Umbilical cord (tissue), 2 donors: ENCODE results near the gene KLHDC8A. TPM values are rescaled to one million over a fixed set of nuclear protein-coding genes. Genes with fewer than 3 reads are reported as not detected.
A peak's percentile ranks its signal among the peaks of the same experiment; 100 is the strongest.
"Not testable (repeated sequence)": the region's sequence is repeated elsewhere in the genome, so short reads cannot be mapped to it uniquely, and the experiment has no call there.

Experiments used
- DNase-seq: peaks from one replicate; pipeline ENCODE4 v3.0.0-alpha.2; 2015; ENCODE audit warnings: low spot score
- total RNA-seq: library from RNA; depleted of rRNA; stranded (reverse); fragments of >200 nt; gene quantifications from one replicate; pipeline ENCODE4 v1.2.3, GENCODE V29; 2014; ENCODE audit warnings: low replicate concordance; ENCODE audit not compliant: insufficient read depth

Gene KLHDC8A
- total RNA-seq, 1 donor from 2014 or later: not detected

DNA sequence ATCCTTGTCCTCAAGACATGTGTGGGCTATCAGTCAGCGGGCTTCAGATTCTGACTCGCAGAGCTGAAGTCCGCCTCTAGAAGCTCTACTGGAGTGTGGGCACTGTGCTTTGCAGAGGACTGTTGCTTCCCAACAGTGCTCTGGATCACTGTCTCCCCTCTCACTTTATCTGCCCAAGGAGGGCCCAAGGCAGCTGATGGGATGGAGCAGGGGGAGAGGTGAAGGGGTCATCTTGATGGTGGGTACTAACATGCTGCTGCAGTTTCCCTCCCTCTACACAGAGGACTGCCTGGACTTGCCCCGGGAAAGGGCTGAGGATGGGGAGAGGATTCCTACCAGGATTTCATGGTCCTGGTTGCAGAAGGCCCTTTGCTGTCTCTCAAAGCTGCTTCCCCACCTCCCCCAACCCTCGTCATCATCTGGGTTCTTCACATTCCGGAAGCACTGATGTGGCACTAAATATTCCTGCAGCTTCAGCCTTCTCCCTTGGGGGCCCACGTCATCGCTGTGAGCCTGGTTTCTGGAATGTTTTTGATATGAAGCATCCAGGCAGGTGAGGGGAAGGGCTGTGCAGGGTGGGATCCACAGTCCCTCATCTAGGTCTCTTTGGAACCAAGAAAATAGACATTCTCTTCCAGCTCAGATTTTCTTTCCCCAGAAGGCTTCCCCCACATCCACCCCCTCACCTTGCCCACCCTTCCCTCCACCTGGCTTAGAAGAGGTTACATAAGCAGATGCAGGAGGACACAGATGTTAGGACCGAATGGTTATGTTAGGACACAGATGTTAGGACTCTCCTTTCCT is 58.3 kb downstream of the KLHDC8A start:
- peak; percentile 78 for DNase-seq

DNA sequence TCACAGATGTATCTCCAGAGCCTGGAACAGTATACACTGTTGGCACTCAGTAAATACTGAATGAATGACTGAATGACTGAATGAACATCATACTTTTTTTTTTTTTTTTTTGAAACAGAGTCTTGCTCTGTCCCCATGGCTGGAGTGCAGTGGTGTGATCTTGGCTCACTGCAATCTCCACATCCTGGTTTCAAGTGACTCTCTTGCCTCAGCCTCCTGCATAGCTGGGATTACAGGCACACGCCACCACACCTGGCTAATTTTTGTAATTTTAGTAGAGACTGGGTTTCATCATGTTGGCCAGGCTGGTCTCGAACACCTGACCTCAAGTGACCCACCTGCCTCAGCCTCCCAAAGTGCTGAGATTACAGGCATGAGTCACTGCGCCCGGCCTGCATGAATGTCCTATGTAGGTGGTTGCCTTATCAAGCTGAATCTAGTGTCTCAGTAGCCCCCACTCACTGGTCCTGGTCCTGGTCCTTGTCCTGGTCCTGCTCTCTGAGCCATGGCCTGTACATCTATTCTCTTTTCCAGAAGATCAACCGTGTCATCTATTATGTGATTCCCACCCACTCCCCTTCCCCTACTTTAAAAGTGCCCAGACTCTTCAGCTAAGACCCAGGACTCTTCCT is 59.1 kb downstream of the KLHDC8A start:
- not testable (repeated sequence) for DNase-seq

DNA sequence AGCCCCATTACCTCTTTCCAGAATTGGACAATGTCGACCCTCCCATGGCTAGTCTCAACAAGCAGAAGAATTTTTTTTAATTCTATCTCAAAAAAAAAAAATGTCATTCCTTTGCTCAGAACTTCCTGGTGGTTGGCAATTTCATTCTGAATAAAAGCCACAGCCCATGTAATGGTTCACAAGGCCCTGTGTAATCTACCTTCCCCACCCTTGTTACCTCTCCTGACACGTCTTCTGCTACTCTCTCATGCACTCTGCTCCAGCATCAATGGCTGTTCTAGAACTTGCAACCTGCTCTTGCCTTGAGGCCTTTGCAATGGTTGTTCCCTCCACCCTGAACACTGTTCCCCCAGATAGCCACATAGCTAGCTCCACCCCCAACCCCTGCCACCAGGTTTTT is 60.6 kb downstream of the KLHDC8A start:
- no peak for DNase-seq

DNA sequence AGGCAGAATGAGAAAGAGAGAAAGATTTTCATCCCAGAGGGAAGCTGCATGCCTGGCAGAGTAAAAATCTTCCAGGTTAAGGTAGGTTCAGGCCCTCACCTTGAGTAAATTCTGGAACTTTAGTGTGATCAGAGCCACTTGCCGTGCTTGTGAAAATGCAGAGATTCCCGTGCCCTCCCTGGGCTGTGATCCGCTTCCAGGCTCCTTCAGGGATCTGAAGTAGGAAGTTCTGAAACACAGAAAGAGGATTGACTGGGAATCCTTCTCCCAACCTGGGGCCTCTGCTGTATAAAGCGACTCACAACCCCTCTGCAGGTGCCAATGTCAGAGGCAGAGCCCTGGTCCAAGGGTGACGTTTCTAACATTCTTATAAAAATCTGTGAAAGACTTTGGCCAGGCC is 61.8 kb downstream of the KLHDC8A start:
- DNase-seq: no peak

DNA sequence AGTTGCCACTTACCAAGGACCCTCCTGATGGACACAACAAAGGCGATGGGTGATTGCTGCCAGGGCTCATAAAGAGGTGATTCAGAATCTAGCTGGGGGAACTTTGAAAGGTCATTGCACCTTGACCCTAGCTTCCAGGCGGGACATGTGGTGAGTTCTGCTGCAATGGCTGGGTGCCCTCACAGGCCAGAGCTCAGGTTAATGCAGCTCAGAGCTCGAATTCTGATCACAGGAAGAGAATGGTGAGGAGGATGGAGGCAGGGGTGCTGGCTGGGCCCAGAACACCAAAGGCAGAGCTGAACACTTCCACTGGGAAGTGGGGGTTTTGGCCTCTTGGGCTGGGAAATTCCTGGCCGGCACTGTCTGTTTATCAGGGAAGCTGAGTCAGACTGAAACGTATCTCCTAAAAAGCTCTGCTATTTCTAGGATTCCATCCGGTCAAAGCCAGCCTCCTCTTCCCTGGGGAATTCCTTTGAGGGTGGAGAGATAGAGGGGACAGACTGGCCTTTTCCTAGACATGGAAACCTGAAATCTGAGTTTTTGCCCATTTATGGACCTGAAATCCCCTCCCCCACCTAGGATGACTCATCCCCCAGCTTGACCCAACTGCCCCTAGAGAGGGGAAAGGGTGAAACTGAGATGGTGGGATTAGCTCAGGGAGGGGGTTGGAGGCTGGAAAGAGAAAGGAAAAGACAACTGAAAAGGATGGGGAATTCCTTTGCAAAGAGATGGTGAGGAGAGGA is 62.4 kb downstream of the KLHDC8A start:
- peak; percentile 91 for DNase-seq

DNA sequence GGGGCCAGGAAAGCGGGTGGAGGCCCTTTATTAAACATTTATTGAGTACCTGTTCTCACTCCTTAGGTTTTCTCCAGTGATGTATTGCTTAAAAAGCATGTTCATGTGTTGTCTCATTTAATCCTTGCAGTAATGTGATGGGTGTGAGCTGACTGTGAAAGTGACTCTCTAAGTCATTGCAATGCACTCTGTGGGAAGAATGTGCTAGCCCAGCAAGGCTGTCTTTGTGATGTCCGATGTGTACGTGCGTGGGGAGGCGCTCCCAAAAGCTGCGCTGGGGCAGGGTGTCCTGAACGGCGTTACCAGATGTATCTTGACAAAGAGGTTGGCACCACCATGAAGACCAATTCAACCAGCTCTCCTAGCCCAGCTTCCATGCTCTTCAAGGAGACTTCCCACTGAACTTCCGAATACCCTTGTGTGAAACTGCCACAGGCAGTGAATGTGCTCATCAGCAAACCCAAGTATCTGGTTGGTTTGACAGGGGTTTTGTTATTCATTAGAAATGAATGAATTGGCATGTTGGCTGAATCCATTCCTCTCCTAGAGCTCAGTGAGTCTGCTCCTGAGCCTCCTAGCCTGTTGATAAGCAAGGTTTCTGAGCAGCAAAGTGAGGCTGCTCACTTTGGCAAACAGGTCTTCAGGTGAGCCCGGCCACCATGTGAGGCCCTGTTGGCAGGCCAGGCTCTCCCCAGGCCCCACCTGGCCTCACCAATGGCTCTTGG is 63.2 kb downstream of the KLHDC8A start:
- no peak for DNase-seq

DNA sequence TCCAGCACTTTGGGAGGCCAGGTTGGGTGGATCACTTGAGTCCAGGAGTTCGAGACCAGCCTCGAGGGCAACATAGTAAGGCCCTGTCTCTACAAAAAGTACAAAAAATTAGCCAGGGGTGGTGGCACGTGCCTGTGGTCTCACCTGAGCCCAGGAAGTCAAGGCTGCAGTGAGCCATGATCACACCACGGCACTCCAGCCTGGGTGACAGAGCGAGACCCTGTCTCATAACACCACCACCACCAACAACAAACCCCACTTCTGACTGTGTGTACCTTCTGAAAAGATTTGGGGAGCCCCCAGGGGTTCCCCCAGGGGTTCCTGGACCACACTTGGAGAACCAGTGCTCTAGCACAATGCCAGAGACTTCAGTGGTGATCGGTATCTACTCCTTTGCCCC is 65.1 kb downstream of the KLHDC8A start:
- DNase-seq: no peak

DNA sequence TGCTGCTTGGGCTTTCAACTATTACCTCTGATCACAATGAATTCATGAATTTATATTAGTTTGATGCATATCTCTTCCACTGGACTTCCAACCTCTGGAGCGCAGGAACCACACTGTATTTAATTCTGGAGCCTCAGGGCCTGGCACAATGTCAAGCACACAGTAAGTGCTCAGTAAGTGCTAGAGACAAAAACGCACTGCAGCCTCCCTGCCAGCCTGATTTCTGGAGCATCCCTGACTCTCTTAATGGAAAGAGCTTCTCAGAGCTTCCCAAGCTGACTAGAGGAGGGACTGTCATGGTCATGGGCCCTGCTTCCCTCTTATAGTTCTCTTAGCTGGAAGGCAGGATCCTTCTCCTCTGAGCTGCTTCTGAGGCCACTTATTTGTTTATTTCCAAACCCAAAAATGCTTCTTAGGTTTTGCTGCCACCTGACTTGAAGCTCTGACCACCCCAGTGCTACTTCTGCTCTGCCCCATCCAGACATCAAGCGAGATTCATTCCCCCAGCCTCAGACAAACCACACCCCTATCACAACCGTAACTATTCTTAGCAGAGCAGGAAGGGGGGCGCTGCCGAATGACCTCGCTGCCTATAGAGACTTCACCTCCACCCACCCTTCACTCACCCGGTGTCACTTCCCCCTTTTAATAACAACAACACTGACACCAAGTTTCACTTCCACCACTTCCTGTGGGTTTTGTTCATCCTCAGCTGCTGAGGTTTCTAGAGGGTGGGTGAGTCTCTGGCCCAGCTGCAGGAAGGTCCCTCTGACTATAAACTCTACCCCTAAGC is 68.8 kb downstream of the KLHDC8A start:
- DNase-seq: no peak

DNA sequence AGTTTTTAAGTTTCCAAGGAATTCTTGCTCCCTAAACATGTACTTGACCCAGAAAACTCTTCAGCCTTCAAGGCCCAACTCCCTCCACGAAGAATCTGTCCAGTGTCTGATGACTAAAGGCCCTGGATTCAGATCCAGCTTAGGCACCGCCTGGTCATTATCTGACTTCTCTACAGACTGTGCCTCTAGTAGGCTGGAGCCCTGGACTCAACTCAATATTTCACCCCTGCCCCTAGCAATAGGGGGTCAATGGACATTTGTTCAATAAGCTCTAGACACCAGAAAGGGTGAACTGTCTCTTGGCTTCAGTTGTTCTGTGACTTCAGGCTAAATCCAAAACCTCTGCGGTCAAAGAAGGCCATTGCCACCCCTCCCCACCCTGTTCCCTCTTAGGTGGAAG is 69.6 kb downstream of the KLHDC8A start:
- DNase-seq: no peak

DNA sequence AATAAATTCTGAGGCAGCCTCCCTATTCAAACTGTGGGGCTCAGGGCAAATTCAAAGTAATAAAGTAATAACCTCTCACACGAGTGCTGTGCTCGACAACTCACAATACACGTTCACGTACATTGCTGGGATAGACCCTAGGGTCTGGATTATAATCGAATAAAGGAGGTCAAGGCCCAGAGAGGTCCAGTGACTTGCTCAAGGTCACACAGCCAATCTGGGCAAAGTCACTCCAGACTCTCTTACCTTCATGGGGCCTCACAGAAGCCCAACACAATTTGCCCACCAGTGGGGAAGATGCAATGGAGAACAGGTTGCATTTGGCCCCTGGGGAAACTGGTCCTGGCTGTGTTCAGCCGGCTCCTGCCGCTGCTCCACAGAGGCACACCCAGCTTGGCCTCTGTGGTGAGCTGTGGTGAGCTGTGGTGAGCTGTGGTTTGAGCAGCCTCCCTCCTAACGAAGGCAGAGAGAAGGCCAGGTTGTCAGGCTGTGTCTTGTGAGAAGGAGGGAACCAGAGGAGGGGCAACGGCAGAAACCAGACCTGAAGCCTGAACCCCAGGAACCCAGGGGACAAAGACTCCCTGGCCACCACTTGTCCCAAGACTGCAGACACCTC is 70.3 kb downstream of the KLHDC8A start:
- DNase-seq: no peak

Other genes with a start within 250 kb of the KLHDC8A start
- 13.2 TPM for gene RBBP5, start 234.9 kb downstream of the KLHDC8A start, total RNA-seq
- gene DSTYK, start 145.2 kb downstream of the KLHDC8A start, total RNA-seq: 14.0 TPM
- 7.9 TPM for gene TMCC2, start 129.0 kb downstream of the KLHDC8A start, total RNA-seq
- 1.2 TPM for gene NUAK2, start 35.2 kb downstream of the KLHDC8A start, total RNA-seq
- not detected for gene LEMD1, start 65.1 kb upstream of the KLHDC8A start, total RNA-seq
- 1.2 TPM for gene BLACAT1, start 99.1 kb upstream of the KLHDC8A start, total RNA-seq
- gene CDK18, start 147.7 kb upstream of the KLHDC8A start, total RNA-seq: 11.6 TPM